GM18873 (cell line): ENCODE measurements around the gene NTN1.

Experiments used
- ATAC-seq: cut with Tn5 transposase; IDR thresholded peaks from one replicate; pipeline ENCODE4 v1.9.1; 2021; ENCODE audit warnings: mild to moderate bottlenecking, moderate library complexity, moderate number of reproducible peaks; ENCODE audit not compliant: unreplicated experiment, low FRiP score

The NTN1 gene

GRCh38 chr17:9183306-9183705 lies 162.0 kb downstream of the NTN1 start:
- no peak for ATAC-seq

- ATAC-seq = no peak
Measured at GRCh38 chr17:9185142-9185541, 163.8 kb downstream of the NTN1 start.

- ATAC-seq = no peak
Measured at GRCh38 chr17:9185688-9186284, 164.5 kb downstream of the NTN1 start.

GRCh38 chr17:9187828-9188227 lies 166.5 kb downstream of the NTN1 start:
- ATAC-seq = no peak

GRCh38 chr17:9188367-9188766 lies 167.1 kb downstream of the NTN1 start:
- no peak for ATAC-seq

- ATAC-seq = no peak
Measured at GRCh38 chr17:9189870-9190269, 168.6 kb downstream of the NTN1 start.

- ATAC-seq = no peak
Measured at GRCh38 chr17:9192010-9192409, 170.7 kb downstream of the NTN1 start.

GRCh38 chr17:9195411-9195810 lies 174.1 kb downstream of the NTN1 start:
- ATAC-seq = no peak

GRCh38 chr17:9195961-9196670 lies 174.8 kb downstream of the NTN1 start:
- ATAC-seq = no peak

GRCh38 chr17:9199571-9200551 lies 178.6 kb downstream of the NTN1 start:
- ATAC-seq = no peak

- ATAC-seq = no peak
Measured at GRCh38 chr17:9200699-9201359, 179.5 kb downstream of the NTN1 start.

- no peak for ATAC-seq
Measured at GRCh38 chr17:9202532-9202931, 181.2 kb downstream of the NTN1 start.

GRCh38 chr17:9203771-9204425 lies 182.6 kb downstream of the NTN1 start:
- ATAC-seq = no peak

GRCh38 chr17:9204637-9205329 lies 183.5 kb downstream of the NTN1 start:
- no peak for ATAC-seq

GRCh38 chr17:9205520-9206409 lies 184.5 kb downstream of the NTN1 start:
- ATAC-seq = no peak

- no peak for ATAC-seq
Measured at GRCh38 chr17:9206410-9206703, 185.0 kb downstream of the NTN1 start.

- ATAC-seq = no peak
Measured at GRCh38 chr17:9206741-9207332, 185.5 kb downstream of the NTN1 start.

GRCh38 chr17:9208381-9209105 lies 187.2 kb downstream of the NTN1 start:
- ATAC-seq = no peak
